ENCODE measurements around the gene ARHGAP15. TPM values are rescaled to one million over a fixed set of nuclear protein-coding genes. Genes with fewer than 3 reads are reported as not detected.

ARHGAP15 gene
- total and polyA plus RNA-seq, 4 donors: 3.8 to 17.9 (median 13.2) TPM

- Histone ChIP-seq H3K4me1 (ENCODE audit: control insufficient read depth in 4 of 4, insufficient read depth in 4 of 4, low read length in 3 of 4) (no peaks in the 10 kb centered on the region), H3K27me3 (ENCODE audit: control insufficient read depth in 4 of 4, insufficient read depth in 4 of 4, low read length in 3 of 4) (no peaks in the 10 kb centered on the region), H3K9ac (ENCODE audit: low read depth in 1 of 2, low read length in 2 of 2) (no peak overlapping the region), H3K27ac (ENCODE audit: low read depth in 1 of 2, low read length in 2 of 2) (no peak overlapping the region), H3K36me3 (ENCODE audit: control insufficient read depth in 4 of 4, insufficient read depth in 3 of 4, low read depth in 1 of 4, low read length in 3 of 4) (no peaks in the 10 kb centered on the region), H3K9me3 (ENCODE audit: control insufficient read depth in 4 of 4, low read length in 3 of 4) (no peaks in the 10 kb centered on the region), H3K4me3 (ENCODE audit: low read depth in 1 of 3, low read length in 3 of 3) (no peak overlapping the region)
- DNase-seq (ENCODE audit: low spot score): no peak
- no peak for TF ChIP-seq RAD21 (IDR thresholded peaks at IDR 0.05)
- no peak for TF ChIP-seq YY1 (IDR thresholded peaks at IDR 0.05)
- TF ChIP-seq NR2F2 (IDR thresholded peaks at IDR 0.05): no peak
- no peak for TF ChIP-seq MAX (IDR thresholded peaks at IDR 0.05)
- TF ChIP-seq GABPA (IDR thresholded peaks at IDR 0.05 in 1 of 2, conservative IDR thresholded peaks at IDR 0.05 in 1 of 2): no peak
- TF ChIP-seq ATF3 (IDR thresholded peaks at IDR 0.05): no peak
- TF ChIP-seq CTCF (IDR thresholded peaks at IDR 0.05; ENCODE audit: low read depth, low read length, missing input control): no peak
- 62% methylated on average over 6 of the region's 6 CpGs for WGBS
Measured at GRCh38 chr2:143717053-143717452, 587.8 kb downstream of the ARHGAP15 start.

GRCh38 chr2:143717536-143718168 is 588.4 kb downstream of the ARHGAP15 start:
- no peak for DNase-seq (ENCODE audit: low spot score)
- 63% methylated on average over 10 of the region's 10 CpGs for WGBS
- H3K9ac ChIP-seq (ENCODE audit: low read depth in 1 of 2, low read length in 2 of 2): no peak overlapping the region

More at GRCh38 chr2:143717536-143718168, 588.4 kb downstream of the ARHGAP15 start:
- no peaks in the 10 kb centered on the region for H3K36me3 ChIP-seq (ENCODE audit: control insufficient read depth in 4 of 4, insufficient read depth in 3 of 4, low read depth in 1 of 4, low read length in 3 of 4)
- no peaks in the 10 kb centered on the region for H3K4me1 ChIP-seq (ENCODE audit: control insufficient read depth in 4 of 4, insufficient read depth in 4 of 4, low read length in 3 of 4)
- H3K27ac ChIP-seq (ENCODE audit: low read depth in 1 of 2, low read length in 2 of 2): no peak overlapping the region
- TF ChIP-seq FOXA1 (IDR thresholded peaks at IDR 0.05): no peak
- no peak for TF ChIP-seq RAD21 (IDR thresholded peaks at IDR 0.05)
- no peak for TF ChIP-seq ATF3 (IDR thresholded peaks at IDR 0.05)
- no peak for TF ChIP-seq TAF1 (conservative IDR thresholded peaks at IDR 0.05)
- TF ChIP-seq MAX (IDR thresholded peaks at IDR 0.05): no peak
- TF ChIP-seq EGR1 (IDR thresholded peaks at IDR 0.05; ENCODE audit: low read depth in 2 of 2): no peak
- TF ChIP-seq NR2F2 (IDR thresholded peaks at IDR 0.05): no peak
- no peak for TF ChIP-seq REST (IDR thresholded peaks at IDR 0.05)
- no peak for TF ChIP-seq ZBTB33 (IDR thresholded peaks at IDR 0.05)
- TF ChIP-seq HNF4A (conservative IDR thresholded peaks at IDR 0.05): no peak
- TF ChIP-seq YY1 (IDR thresholded peaks at IDR 0.05): no peak
- no peak for TF ChIP-seq HNF4G (IDR thresholded peaks at IDR 0.05)
- TF ChIP-seq CTCF (IDR thresholded peaks at IDR 0.05; ENCODE audit: low read depth, low read length, missing input control): no peak
- TF ChIP-seq SP1 (IDR thresholded peaks at IDR 0.05): no peak
- TF ChIP-seq FOXA2 (IDR thresholded peaks at IDR 0.05): no peak
- no peaks in the 10 kb centered on the region for H3K27me3 ChIP-seq (ENCODE audit: control insufficient read depth in 4 of 4, insufficient read depth in 4 of 4, low read length in 3 of 4)
- no peaks in the 10 kb centered on the region for H3K9me3 ChIP-seq (ENCODE audit: control insufficient read depth in 4 of 4, low read length in 3 of 4)
- no peak overlapping the region for H3K4me3 ChIP-seq (ENCODE audit: low read depth in 1 of 3, low read length in 3 of 3)

Data from liver (tissue), 9 donors.